Stimulated activated CD8-positive, alpha-beta memory T cell treated with anti-CD3 and anti-CD28 coated beads, Interleukin-12 subunit alpha, Interleukin-12 subunit beta, amount 100 ng/mL, for 1 hour (primary cell): ENCODE results near the gene CDH19.
"Not testable (repeated sequence)": the region's sequence is repeated elsewhere in the genome, so short reads cannot be mapped to it uniquely, and the experiment has no call there.

Source experiments
- DNase-seq: peaks from one replicate; pipeline ENCODE4 v3.0.0-alpha.2; 2020; ENCODE audit warnings: low read depth

The CDH19 gene

GRCh38 chr18:66562279-66562678 is 41.6 kb downstream of the CDH19 start:
- no peak for DNase-seq

DNA sequence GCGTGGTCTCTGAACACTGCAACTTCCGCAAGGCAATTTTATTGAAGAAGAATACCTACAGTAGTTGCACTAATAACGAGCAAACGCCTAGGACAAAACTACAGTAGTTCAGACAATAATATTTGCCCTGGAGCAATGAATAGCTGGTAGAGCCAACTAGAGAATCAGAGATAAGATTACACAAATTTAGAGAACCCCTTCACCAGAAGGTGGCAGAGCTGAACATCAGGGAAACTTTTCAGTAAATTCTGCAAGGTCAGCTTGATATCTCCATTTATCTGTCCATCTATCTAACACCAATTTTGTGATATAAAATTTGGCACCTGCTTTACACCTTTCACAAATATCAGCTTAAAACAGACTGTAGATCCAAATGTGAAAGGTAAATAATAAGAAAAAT is 43.8 kb downstream of the CDH19 start:
- DNase-seq, result no peak

DNA sequence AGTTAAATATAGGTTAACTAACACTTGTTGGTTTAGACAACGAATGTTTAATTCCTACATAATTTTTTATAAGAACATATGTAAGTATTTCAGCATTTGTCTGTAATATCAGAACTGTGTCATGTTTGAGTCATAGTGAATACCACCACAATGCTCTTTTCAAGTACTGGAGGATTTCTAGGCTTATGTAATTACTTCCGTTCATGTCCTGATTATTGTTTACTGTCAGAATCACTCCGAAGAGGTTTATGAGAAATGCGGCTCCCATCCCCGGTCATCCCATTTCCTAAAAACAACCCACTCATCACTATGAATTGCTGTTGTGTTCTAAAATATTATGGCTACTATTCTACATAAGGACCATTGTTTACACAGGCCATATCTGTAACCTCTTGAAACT is 45.1 kb downstream of the CDH19 start:
- no peak for DNase-seq

- DNase-seq, result no peak
Observed at GRCh38 chr18:66557091-66557490, 46.8 kb downstream of the CDH19 start.

GRCh38 chr18:66555585-66555984 is 48.3 kb downstream of the CDH19 start:
- no peak for DNase-seq

- DNase-seq, result no peak
Observed at GRCh38 chr18:66553824-66554223, 50.1 kb downstream of the CDH19 start.

GRCh38 chr18:66550366-66550765 is 53.5 kb downstream of the CDH19 start:
- no peak for DNase-seq

DNA sequence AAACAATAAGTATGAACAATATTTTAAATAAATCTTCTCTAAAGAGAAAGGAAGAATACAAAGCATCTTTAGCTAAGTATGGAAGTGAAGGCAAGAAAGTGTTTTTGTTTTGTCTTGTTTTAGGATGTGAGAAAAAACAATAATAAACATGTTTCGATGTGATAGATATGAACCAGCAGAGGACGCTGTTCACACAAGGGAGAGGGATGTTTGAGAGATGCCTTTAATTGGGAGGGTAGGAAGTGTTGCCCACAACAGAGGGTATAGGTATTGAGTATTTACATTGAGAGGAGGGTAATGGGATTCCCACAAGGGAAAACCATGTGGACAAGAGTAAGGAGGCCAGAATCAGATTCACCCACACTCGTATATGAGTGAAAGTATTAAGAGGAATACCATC is 55.1 kb downstream of the CDH19 start:
- no peak for DNase-seq

GRCh38 chr18:66534110-66534509 is 69.8 kb downstream of the CDH19 start:
- no peak for DNase-seq

GRCh38 chr18:66533693-66534092 is 70.2 kb downstream of the CDH19 start:
- DNase-seq, result no peak

DNA sequence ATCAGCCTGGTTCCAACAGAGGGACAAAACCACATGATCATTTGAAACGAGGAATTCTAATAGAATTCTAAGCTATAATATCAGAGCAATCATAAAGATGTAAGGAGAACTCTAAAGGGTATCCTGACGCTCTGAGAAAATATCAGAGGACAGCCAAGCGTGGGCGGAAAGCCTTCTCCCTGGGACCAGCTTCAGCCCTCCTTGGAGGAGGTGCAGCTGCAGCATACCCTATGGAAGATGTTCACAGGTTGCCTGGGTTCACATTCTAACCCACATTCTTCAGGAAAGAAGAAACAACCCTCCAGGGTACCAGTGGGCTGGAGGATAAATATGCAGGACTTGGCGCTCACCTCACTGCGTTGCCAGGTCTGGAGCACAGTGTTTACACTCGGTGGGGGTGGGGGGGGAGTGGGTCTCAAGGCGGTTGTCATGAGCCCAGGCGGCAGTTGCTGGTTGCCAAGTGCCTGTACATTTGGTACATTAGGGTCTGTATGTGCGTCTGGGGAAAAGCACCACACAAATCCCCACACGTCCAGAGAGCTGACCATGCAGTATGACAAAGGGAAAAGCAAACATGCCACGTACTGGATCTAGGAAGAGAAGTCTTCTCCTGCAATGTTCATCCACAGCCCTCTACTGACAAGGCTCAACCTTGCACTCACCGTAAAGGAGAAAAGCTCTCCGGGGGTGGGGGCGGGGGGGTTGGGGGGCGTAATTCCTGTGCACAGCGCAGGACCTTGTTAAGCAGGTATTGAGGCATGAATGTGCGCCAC is 80.5 kb downstream of the CDH19 start:
- DNase-seq, result no peak

DNA sequence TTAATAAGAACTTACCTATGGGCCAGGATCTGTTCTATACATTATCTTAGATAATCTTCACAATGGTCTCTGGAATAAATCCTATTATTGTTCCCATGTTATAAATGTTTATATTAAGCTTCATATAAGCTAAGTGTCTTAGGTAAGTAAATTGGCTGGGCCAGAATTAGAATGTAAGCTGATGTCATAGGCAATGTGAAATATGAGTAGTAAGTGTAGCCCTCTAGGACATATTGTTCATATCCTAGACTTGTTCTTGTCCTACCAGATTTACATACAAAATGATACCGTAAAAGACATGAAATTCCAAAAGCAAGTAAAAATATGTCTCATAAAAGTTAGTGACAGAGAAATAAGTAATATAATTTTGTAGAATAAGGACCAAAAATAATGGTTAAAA is 89.9 kb downstream of the CDH19 start:
- DNase-seq, result no peak

DNA sequence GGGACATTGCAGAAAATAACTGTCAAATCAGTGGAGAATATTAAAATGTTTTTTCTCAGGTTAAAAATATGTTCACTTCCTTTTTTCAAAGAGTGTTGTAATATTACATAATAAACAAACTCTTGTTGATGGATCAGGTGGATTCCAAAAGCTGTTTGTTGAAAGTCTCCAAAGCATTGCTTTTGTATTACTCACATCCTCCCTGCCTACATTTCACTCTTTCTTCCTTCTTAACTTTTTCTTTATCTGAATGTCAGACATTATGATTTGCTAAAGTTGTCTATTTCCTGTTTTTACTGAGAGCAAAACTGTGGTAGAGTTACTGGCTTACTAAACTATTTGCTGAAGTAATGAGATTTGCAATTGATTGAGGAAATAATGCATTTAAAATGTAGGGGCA is 92.1 kb downstream of the CDH19 start:
- DNase-seq, result no peak

DNA sequence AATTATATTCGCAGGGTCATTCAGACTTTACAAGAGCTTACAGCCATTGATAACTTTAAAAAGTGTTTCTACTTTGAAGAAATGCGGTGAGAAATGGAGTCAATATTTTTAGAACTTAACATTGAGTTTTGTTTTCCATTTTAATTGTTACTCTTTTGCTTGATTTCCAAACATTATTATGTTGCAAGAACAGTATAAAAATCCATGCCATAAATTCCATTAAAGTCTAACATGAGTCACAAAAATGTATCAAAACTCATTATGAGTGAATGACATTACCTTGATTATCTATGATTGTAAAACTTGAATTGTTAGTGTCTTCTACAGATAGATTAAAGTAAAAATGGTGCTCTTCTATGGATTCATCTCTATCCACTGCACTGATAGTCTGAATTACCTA is 92.6 kb downstream of the CDH19 start:
- DNase-seq, result no peak

DNA sequence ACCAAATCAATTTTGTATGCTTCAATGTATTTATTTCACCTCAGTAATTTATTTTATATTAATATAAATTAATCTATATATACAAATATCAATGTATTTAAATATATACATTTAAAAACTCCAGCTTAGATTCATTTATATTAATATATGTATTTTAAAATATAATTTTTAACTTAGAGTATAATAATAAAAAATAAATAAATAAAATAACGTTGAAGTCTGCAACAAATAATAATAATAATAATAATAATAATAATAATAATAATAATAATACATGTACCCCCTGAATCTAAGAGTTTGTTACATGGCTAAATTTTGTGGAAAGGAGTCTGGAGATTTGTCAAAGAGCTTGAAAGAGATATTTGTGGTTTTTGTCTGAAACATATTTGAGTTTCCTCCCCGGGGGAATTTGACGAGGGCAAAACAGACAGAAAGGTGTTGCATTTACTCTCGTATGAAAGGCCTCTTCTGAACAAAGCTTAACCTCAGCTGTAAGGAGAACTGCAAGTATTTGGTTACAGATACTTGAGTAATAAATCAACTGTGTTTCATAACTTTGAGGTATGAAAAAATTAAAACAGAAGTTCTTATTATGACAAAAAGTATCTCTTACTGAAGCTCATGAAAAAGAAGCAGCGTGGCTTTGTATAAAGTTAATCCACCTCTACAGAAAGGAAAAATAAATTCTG is 93.4 kb downstream of the CDH19 start:
- DNase-seq, result no peak

DNA sequence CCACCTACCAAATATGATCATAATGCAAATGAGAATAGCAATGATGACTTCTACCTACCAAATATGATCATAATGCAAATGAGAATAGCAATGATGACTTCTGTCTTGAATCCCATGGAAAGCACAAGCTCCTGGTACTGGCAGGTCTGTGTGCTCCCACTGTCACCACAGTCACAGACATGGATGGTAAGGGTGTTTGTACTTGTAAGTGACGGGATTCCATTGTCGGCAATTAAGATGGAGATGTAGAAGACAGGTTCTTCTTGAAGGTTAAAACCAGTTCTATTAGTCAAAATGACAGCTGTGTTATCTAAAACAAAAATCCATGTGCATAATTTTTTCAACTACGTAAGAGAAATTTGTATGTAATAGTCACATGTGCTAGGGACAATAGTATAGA is 95.0 kb downstream of the CDH19 start:
- DNase-seq, result no peak

DNA sequence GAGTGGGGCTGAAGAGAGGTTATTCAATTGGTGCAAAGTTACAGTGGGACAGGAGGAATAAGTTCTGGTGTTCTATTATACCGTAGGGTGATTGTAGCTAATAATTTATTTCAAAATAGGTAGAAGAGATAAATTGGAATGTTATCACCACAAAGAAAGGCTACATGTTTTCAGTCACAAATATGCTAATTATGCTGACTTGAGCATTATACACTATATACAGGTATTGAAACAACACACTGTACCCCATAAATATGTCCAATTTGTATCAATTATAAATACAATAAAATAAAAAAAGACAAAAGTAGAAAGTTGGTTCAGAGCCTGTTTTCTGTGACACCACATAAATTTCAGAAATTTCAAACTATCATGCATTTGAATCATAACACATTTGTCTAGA is 97.7 kb downstream of the CDH19 start:
- DNase-seq, result no peak

GRCh38 chr18:66497351-66497750 is 106.5 kb downstream of the CDH19 start:
- DNase-seq, result no peak

- DNase-seq, result no peak
Observed at GRCh38 chr18:66495844-66496243, 108.0 kb downstream of the CDH19 start.

GRCh38 chr18:66473882-66474281 is 130.0 kb downstream of the CDH19 start:
- no peak for DNase-seq

DNA sequence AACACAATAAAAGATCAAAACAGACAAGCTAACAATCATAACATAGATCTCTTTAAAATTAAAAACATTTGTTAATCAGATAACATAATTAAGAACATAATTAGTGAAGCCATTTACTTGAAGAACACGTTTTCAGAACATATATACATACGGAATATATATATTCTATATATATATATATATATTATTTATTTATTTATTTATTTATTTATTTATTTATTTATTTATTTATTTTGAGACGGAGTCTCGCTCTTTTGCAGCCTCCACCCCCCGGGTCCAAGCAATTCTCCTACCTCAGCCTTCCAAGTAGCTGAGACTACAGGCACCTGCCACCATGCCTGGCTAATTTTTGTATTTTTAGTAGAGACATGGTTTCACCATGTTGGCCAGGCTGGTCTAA is 137.7 kb downstream of the CDH19 start:
- DNase-seq, result not testable (repeated sequence)

DNA sequence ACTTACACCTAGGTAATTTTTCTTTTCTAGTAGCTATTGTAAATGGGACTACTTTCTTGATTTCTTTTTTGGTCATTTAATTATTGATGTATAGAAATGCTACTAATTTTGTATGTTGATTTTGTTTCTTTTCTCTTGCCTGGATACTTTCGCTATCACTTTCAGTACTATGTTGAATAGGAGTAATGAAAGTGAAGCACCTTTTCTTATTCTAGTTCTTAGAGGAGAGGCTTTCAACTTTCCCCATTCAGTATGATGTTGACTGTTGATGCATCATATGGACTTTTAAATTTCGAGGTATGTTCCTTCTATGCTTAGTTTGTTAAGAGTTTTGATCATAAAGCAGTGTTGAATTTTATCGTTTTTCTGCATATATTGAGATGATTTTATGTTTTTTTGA is 142.5 kb downstream of the CDH19 start:
- DNase-seq, result no peak

DNA sequence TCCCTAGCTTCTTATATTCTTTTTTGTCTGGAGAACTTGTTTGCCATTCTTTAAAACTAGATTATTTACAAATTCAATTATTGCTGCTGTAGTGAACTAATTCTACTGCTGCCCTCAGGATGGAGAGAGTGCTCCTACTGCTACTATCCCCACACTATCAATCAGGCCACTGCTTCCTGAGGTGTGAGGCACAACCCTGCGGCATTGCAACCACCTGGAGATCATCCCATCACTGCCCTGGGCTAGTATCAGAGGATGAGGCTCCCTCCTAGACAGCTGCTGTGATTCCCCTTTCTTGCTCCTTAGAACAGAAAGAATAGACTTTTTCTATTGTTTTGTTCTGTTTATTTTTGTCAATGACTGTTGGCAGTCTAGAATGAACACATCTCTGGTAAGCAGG is 146.6 kb downstream of the CDH19 start:
- no peak for DNase-seq
